GM23248 (cell line): ENCODE results near the gene MLN.

ENCODE experiments used
- EZH2 ChIP-seq: fragments of 200-600 bp; sonication (generic); IDR thresholded peaks from 2 replicates; pipeline ENCODE4 v1.6.1; 2018; ENCODE audit warnings: antibody characterized with exemption, mild to moderate bottlenecking; ENCODE audit not compliant: insufficient read depth, poor library complexity, severe bottlenecking
- EZH2phosphoT487 ChIP-seq: fragments of 200-600 bp; sonication (generic); IDR thresholded peaks from 2 replicates; pipeline ENCODE4 v1.6.1; 2018; ENCODE audit warnings: antibody characterized with exemption, moderate library complexity, mild to moderate bottlenecking, low read depth; ENCODE audit not compliant: insufficient read depth

GRCh38 chr6:33809594-33809993, 5.8 kb upstream of the MLN start:
- TF ChIP-seq EZH2 (no peak), EZH2phosphoT487 (no peak)
